Type B pancreatic cell (in vitro differentiated cells): ENCODE data around the gene NHSL1. TPM values are rescaled to one million over a fixed set of nuclear protein-coding genes. Genes with fewer than 3 reads are reported as not detected.

ENCODE experiments used
- DNase-seq: peaks from one replicate; pipeline ENCODE4 v3.0.0; 2021; ENCODE audit warnings: mixed read lengths; ENCODE audit not compliant: unreplicated experiment; ENCODE audit errors: extremely low spot score
- H3K27ac Mint-ChIP-seq: 2 replicates; pipeline ENCODE4 v1.8.0; 2021; ENCODE audit warnings: mild to moderate bottlenecking, mixed read lengths
- H3K27me3 Mint-ChIP-seq: 2 replicates; pipeline ENCODE4 v1.8.0; 2021; ENCODE audit warnings: mixed read lengths
- H3K36me3 Mint-ChIP-seq: 2 replicates; pipeline ENCODE4 v1.8.0; 2021; ENCODE audit warnings: mixed read lengths
- H3K4me1 Mint-ChIP-seq: one replicate; pipeline ENCODE4 v1.8.0; 2021; ENCODE audit warnings: mixed read lengths; ENCODE audit not compliant: unreplicated experiment
- H3K4me3 Mint-ChIP-seq: 2 replicates; pipeline ENCODE4 v1.8.0; 2021; ENCODE audit warnings: mild to moderate bottlenecking, mixed read lengths
- H3K9me3 Mint-ChIP-seq: 2 replicates; pipeline ENCODE4 v1.8.0; 2021; ENCODE audit warnings: mixed read lengths
- CTCF ChIP-seq: fragments of 200-600 bp; sonication (generic); conservative IDR thresholded peaks from 2 replicates; pipeline ENCODE4 v1.5.0; 2021; ENCODE audit warnings: antibody characterized with exemption, mild to moderate bottlenecking
- total RNA-seq: library from RNA; stranded (reverse); gene quantifications from 2 replicates; pipeline ENCODE4 v1.2.1, GENCODE V29; 2021; ENCODE audit warnings: low replicate concordance

Gene NHSL1
- total RNA-seq, 1 donor from 2014 or later: 29.7 TPM

- DNase-seq: no peak
- peaks cover 48% of the 10 kb centered on the region for H3K36me3 Mint-ChIP-seq
- H3K9me3 Mint-ChIP-seq: no peaks in the 10 kb centered on the region
These were observed 34.2 kb downstream of the NHSL1 start for GRCh38 chr6:138465007-138465645.

DNA sequence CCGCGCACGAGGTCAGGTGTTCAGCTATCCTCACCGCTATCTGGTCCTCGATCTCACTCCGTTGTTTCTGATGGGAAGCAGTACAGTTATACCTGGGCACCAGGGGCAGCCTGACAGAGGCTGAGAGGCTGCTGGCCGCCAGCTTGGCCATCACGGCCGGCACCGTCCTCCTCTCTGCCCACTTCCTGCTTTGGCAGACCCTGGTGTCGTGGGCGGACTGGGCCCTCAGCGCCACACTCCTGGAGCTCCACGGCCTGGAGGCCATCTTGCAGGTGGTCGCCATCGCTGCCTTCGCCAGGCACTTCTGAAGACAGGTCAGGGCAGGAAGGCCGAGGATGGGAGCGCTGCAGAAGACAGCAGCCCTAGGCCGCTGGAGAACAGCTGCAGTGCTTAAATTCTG, 35.2 kb downstream of the NHSL1 start:
- Mint-ChIP-seq H3K27ac (no peak overlapping the region), H3K36me3 (peaks cover 47% of the 10 kb centered on the region), H3K4me3 (no peak overlapping the region), H3K4me1 (peaks cover 6% of the 10 kb centered on the region), H3K27me3 (no peaks in the 10 kb centered on the region), H3K9me3 (no peaks in the 10 kb centered on the region)
- TF ChIP-seq CTCF: no peak
- no peak for DNase-seq

More at GRCh38 chr6:138465007-138465645, 34.2 kb downstream of the NHSL1 start:
- no peaks in the 10 kb centered on the region for H3K27me3 Mint-ChIP-seq
- H3K4me1 Mint-ChIP-seq: peaks cover 6% of the 10 kb centered on the region
- H3K4me3 Mint-ChIP-seq: peak overlapping the region; percentile 1
- peak overlapping the region; percentile 75 for H3K27ac Mint-ChIP-seq
- no peak for TF ChIP-seq CTCF

DNA sequence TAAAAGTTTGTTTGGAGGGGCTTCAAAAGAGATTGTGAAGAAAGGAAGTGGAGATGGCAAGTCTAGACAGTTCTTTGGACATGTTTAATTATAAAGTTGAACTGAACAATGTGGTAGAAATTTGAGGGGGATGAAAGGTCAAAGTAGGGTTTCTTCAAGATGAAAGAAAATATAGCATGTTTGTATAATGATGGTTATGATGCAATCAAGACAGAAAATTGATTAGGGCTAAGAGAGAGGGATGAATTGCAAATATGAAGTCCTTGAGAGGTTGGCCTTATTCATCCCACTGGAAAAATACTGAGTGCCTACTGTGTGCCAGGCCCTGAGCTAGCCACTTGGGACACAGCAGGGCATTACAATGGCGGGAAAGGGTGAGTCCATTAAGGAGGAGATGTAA, 37.6 kb downstream of the NHSL1 start:
- Mint-ChIP-seq H3K4me1 (peaks cover 6% of the 10 kb centered on the region), H3K27me3 (no peaks in the 10 kb centered on the region), H3K36me3 (peaks cover 45% of the 10 kb centered on the region), H3K9me3 (no peaks in the 10 kb centered on the region), H3K4me3 (no peak overlapping the region), H3K27ac (no peak overlapping the region)
- no peak for TF ChIP-seq CTCF
- no peak for DNase-seq

GRCh38 chr6:138456401-138456790, 42.9 kb downstream of the NHSL1 start:
- DNase-seq: no peak
- H3K36me3 Mint-ChIP-seq: peaks cover 11% of the 10 kb centered on the region
- TF ChIP-seq CTCF: no peak
- no peaks in the 10 kb centered on the region for H3K27me3 Mint-ChIP-seq
- H3K27ac Mint-ChIP-seq: peak overlapping the region; percentile 92
- peaks cover 6% of the 10 kb centered on the region for H3K4me1 Mint-ChIP-seq
- H3K9me3 Mint-ChIP-seq: no peaks in the 10 kb centered on the region
- H3K4me3 Mint-ChIP-seq: no peak overlapping the region

- H3K27ac Mint-ChIP-seq: peak overlapping the region; percentile 92
- no peaks in the 10 kb centered on the region for H3K27me3 Mint-ChIP-seq
- no peaks in the 10 kb centered on the region for H3K9me3 Mint-ChIP-seq
- H3K36me3 Mint-ChIP-seq: peaks cover 6% of the 10 kb centered on the region
- H3K4me1 Mint-ChIP-seq: peaks cover 8% of the 10 kb centered on the region
- no peak for DNase-seq
- no peak for TF ChIP-seq CTCF
- no peak overlapping the region for H3K4me3 Mint-ChIP-seq
These were observed 43.4 kb downstream of the NHSL1 start for GRCh38 chr6:138455746-138456400.
